ENCODE measurements around the gene ATG7.

Gene ATG7

DNA sequence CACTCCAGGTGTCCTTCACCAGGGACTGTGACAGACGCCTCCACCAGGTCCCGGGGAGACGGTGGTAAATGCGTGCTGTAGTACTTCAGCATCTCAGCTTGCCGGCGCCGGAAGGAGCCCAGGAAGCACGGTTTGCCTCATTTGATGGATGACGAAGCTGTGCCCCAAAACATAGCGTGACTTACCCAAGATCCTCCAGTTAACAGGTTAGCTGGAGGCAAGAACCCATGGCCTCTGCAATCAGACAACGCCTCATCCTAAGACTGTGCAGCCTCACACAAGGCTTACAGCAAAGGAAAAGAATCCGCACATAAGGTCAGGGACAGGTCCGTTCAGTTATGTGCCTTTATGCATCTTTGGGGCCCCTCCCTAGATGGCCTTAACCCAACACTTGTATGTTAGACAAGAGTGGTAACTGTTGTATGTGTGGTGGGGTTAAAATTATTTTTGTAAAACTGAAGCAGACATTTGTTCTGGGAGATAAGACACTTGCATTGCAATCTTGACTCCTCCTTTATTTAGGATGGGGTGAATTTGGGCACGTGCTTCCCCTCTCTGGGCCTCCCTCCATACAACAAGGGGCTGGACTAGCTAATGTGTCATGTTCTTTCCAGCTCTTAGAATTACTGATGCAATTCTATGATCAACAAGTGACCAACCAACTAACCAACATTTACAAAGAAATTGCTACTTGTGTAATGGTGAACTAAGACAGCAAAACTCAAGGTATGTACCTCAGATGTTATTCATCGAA, 332.1 kb downstream of the ATG7 start:
- no peak for DNase-seq
- TF ChIP-seq, protein P1, sequence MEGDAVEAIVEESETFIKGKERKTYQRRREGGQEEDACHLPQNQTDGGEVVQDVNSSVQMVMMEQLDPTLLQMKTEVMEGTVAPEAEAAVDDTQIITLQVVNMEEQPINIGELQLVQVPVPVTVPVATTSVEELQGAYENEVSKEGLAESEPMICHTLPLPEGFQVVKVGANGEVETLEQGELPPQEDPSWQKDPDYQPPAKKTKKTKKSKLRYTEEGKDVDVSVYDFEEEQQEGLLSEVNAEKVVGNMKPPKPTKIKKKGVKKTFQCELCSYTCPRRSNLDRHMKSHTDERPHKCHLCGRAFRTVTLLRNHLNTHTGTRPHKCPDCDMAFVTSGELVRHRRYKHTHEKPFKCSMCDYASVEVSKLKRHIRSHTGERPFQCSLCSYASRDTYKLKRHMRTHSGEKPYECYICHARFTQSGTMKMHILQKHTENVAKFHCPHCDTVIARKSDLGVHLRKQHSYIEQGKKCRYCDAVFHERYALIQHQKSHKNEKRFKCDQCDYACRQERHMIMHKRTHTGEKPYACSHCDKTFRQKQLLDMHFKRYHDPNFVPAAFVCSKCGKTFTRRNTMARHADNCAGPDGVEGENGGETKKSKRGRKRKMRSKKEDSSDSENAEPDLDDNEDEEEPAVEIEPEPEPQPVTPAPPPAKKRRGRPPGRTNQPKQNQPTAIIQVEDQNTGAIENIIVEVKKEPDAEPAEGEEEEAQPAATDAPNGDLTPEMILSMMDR (IDR thresholded peaks at IDR 0.05; ENCODE audit: low read length) = no peak
- TF ChIP-seq EZH2 (optimal IDR thresholded peaks at IDR 0.05; ENCODE audit: low read depth, low read length) (no peak), EZH2phosphoT487 (IDR thresholded peaks at IDR 0.05; ENCODE audit: low read length) (no peak)
- H4K20me1 ChIP-seq (ENCODE audit: insufficient read depth, low read length) = no peaks in the 10 kb centered on the region
- H3K4me2 ChIP-seq (ENCODE audit: low read depth, low read length) = no peak overlapping the region
- H2AFZ ChIP-seq (ENCODE audit: low read length) = no peak overlapping the region
- H3K9ac ChIP-seq (ENCODE audit: low read length) = no peak overlapping the region
- H3K36me3 ChIP-seq (replicated peaks; ENCODE audit: insufficient read depth, low read length) = no peaks in the 10 kb centered on the region; the same call in 1 of the 2 replicates
- H3K79me2 ChIP-seq (ENCODE audit: low read length) = peaks cover 23% of the 10 kb centered on the region
- no peaks in the 10 kb centered on the region for H3F3A ChIP-seq (ENCODE audit: insufficient read depth, low read length)
- H3K9me2 ChIP-seq (replicated peaks; ENCODE audit: insufficient read depth, low read length) = no peaks in the 10 kb centered on the region
- H3K4me1 ChIP-seq (ENCODE audit: low read length) = no peaks in the 10 kb centered on the region
- H3K9me3 ChIP-seq (replicated peaks; ENCODE audit: insufficient read depth, low read length) = no peaks in the 10 kb centered on the region
- no peak overlapping the region for H3K4me3 ChIP-seq (ENCODE audit: low read length)
- H3K27ac ChIP-seq (ENCODE audit: low read length) = no peak overlapping the region
- H3K27me3 ChIP-seq (replicated peaks; ENCODE audit: insufficient read depth, low read length) = no peaks in the 10 kb centered on the region

GRCh38 chr3:11605398-11605797, 333.2 kb downstream of the ATG7 start:
- Histone ChIP-seq H3K27me3 (replicated peaks; ENCODE audit: insufficient read depth, low read length) (no peaks in the 10 kb centered on the region), H3K4me1 (ENCODE audit: low read length) (no peaks in the 10 kb centered on the region), H3K36me3 (replicated peaks; ENCODE audit: insufficient read depth, low read length) (no peaks in the 10 kb centered on the region; the same call in 1 of the 2 replicates), H3K4me3 (ENCODE audit: low read length) (no peak overlapping the region), H3F3A (ENCODE audit: insufficient read depth, low read length) (no peaks in the 10 kb centered on the region), H3K9me2 (replicated peaks; ENCODE audit: insufficient read depth, low read length) (no peaks in the 10 kb centered on the region), H3K79me2 (ENCODE audit: low read length) (peaks cover 34% of the 10 kb centered on the region), H3K9ac (ENCODE audit: low read length) (no peak overlapping the region), H4K20me1 (ENCODE audit: insufficient read depth, low read length) (no peaks in the 10 kb centered on the region), H3K9me3 (replicated peaks; ENCODE audit: insufficient read depth, low read length) (no peaks in the 10 kb centered on the region), H3K4me2 (ENCODE audit: low read depth, low read length) (no peak overlapping the region), H2AFZ (ENCODE audit: low read length) (no peak overlapping the region), H3K27ac (ENCODE audit: low read length) (no peak overlapping the region)
- DNase-seq = no peak
- TF ChIP-seq, protein P1 (IDR thresholded peaks at IDR 0.05; ENCODE audit: low read length) = no peak
- TF ChIP-seq EZH2phosphoT487 (IDR thresholded peaks at IDR 0.05; ENCODE audit: low read length) = no peak
- no peak for TF ChIP-seq EZH2 (optimal IDR thresholded peaks at IDR 0.05; ENCODE audit: low read depth, low read length)

DNA sequence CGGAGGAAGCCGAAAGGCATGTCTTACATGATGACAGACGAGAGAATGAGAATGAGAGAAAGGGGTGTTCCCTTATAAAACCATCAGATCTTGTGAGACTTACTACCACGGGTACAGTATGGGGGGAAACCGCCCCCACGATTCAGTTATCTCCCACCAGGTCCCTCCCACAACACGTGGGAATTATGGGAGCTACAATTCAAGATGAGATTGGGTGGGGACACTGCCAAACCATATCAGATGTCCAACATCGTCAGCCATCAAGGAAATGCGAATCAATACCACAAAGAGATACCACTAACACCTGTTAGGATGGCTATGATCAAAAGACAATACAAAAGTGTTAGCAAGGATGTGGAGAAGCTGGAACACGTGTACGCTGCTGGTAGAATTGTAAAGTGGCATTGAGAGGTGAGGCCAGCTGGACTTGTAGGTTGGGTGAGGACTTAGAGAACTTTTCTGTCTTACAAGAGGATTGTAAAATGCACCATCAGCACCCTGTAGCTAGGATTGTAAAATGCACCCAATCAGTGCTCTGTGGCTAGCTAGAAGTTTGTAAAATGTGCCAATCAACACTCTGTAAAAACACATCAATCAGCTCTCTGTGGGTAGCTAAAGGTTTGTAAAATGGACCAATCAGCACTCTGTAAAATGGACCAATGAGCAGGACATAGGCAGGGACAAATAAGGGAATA, 334.0 kb downstream of the ATG7 start:
- TF ChIP-seq, protein P1 (IDR thresholded peaks at IDR 0.05; ENCODE audit: low read length) = no peak
- TF ChIP-seq EZH2 (optimal IDR thresholded peaks at IDR 0.05; ENCODE audit: low read depth, low read length) (no peak), EZH2phosphoT487 (IDR thresholded peaks at IDR 0.05; ENCODE audit: low read length) (no peak)
- Histone ChIP-seq H3K79me2 (ENCODE audit: low read length) (peaks cover 42% of the 10 kb centered on the region), H3K27me3 (replicated peaks; ENCODE audit: insufficient read depth, low read length) (no peaks in the 10 kb centered on the region), H3K4me2 (ENCODE audit: low read depth, low read length) (no peak overlapping the region), H4K20me1 (ENCODE audit: insufficient read depth, low read length) (no peaks in the 10 kb centered on the region), H3K9me3 (replicated peaks; ENCODE audit: insufficient read depth, low read length) (no peaks in the 10 kb centered on the region), H3K9me2 (replicated peaks; ENCODE audit: insufficient read depth, low read length) (no peaks in the 10 kb centered on the region), H3K27ac (ENCODE audit: low read length) (no peak overlapping the region), H3K4me3 (ENCODE audit: low read length) (no peak overlapping the region), H3K36me3 (replicated peaks; ENCODE audit: insufficient read depth, low read length) (no peaks in the 10 kb centered on the region; the same call in 1 of the 2 replicates), H3K9ac (ENCODE audit: low read length) (no peak overlapping the region), H3F3A (ENCODE audit: insufficient read depth, low read length) (no peaks in the 10 kb centered on the region), H2AFZ (ENCODE audit: low read length) (no peak overlapping the region), H3K4me1 (ENCODE audit: low read length) (no peaks in the 10 kb centered on the region)
- DNase-seq = no peak

All from MM.1S (cell line).